ENCODE data around the gene TBC1D22A.

TBC1D22A gene

DNA sequence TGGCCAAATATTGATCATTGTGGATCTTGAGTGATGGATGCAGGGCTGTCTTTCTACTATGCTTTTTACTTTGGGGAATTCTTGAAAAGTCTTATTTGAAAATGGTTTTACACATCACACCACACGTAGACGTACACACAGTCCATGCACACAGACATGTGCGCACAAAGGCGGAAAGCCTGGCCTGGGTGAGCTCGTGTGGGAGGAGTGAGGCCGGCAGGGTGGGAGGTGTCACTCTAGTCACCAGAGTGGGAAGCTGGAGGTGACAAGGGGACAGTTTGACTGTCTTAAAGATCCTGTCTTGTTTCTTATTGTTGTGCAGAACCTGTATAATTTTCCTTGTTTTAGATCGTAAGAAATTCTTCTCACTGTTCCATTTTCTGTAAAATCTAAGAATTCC, 326.9 kb downstream of the TBC1D22A start:
- Histone ChIP-seq H4K20me1 (peaks cover 0 to 6% (median 0%) of the 10 kb centered on the region in 11 experiments; a peak in 4 of 22 replicates), H3K9ac (no peak overlapping the region), H3K27ac (no peak overlapping the region), H3K36me3 (peaks cover 0 to 44% (median 29%) of the 10 kb centered on the region in 11 experiments; a peak in 19 of 22 replicates), H3K4me1 (no peaks in the 10 kb centered on the region; a peak in 1 of 20 replicates), H3K4me3 (no peak overlapping the region), H3K27me3 (no peaks in the 10 kb centered on the region), H3K9me3 (replicated peaks in 1 of 11) (peaks cover 40 to 51% (median 44%) of the 10 kb centered on the region in 11 experiments), H3K4me2 (no peak overlapping the region)
- TF ChIP-seq Cebpa-rat (IDR thresholded peaks at IDR 0.05) = no peak

DNA sequence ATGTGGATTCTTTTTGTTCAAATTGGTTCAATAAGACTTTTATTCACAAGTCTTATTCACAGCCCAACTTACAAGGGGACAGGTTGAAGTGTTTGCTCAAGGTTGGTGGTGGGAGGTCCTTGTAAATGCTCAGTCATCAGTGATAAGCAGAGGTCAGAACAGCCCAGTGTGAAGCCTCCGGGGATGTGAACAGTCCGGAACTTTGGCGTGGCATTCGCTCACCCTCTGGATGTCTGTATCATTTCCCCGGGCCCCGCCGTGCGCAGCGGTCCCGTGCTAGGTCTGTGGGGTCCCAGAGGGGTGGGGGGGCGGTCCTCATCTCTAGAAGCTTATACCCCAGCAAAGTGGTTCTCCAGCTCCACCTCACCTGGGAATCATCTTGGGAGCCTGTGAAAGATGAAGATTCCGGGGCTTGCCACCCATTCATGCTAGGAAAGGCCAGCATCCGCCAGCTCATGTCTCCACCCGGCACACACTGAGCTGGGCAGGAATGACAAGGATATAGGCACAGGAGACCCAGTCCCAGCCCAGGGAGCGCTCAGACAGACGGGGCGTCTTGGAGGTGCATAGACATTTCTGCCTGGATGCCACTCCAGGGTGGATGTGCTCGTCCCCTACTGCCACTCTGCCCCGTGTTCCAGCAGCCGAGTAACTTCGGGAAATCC, 327.5 kb downstream of the TBC1D22A start:
- TF ChIP-seq Cebpa-rat (IDR thresholded peaks at IDR 0.05) = no peak
- Histone ChIP-seq H3K9me3 (replicated peaks in 1 of 11) (peaks cover 46 to 56% (median 49%) of the 10 kb centered on the region in 11 experiments), H3K27me3 (no peaks in the 10 kb centered on the region), H3K36me3 (peaks cover 0 to 49% (median 29%) of the 10 kb centered on the region in 11 experiments; a peak in 19 of 22 replicates), H4K20me1 (peaks cover 0 to 12% (median 0%) of the 10 kb centered on the region in 11 experiments; a peak in 4 of 22 replicates), H3K4me2 (no peak overlapping the region), H3K9ac (no peak overlapping the region), H3K4me1 (no peaks in the 10 kb centered on the region; a peak in 1 of 20 replicates), H3K27ac (no peak overlapping the region), H3K4me3 (no peak overlapping the region)

DNA sequence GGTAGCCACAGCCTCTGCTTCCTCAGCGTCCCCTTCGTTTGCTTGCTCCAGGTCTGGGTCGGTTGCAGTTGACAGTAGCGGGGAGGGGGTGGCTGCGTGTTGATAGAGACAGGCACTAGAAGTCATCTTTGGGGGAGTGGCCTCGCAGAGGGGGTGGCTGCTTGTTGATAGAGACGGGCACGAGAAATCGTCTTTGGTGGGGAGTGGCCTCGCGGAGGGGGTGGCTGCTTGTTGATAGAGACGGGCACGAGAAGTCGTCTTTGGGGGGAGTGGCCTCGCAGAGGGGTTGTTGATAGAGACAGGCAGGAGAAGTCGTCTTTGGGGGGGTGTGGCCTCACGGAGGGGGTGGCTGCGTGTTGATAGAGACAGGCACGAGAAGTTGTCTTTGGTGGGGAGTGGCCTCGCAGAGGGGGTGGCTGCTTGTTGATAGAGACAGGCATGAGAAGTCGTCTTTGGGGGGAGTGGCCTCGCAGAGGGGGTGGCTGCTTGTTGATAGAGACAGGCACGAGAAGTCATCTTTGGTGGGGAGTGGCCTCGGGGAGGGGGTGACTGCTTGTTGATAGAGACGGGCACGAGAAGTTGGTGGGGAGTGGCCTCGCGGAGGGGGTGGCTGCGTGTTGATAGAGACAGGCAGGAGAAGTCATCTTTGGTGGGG, 328.3 kb downstream of the TBC1D22A start:
- Histone ChIP-seq H3K4me2 (no peak overlapping the region), H3K4me1 (no peaks in the 10 kb centered on the region; a peak in 1 of 20 replicates), H3K9me3 (replicated peaks in 1 of 11) (peaks cover 49 to 62% (median 53%) of the 10 kb centered on the region in 11 experiments), H3K27ac (no peak overlapping the region), H3K4me3 (no peak overlapping the region), H3K9ac (no peak overlapping the region), H3K27me3 (no peaks in the 10 kb centered on the region), H3K36me3 (peaks cover 0 to 49% (median 29%) of the 10 kb centered on the region in 11 experiments; a peak in 19 of 22 replicates), H4K20me1 (peaks cover 0 to 9% (median 0%) of the 10 kb centered on the region in 11 experiments; a peak in 5 of 22 replicates)
- TF ChIP-seq Cebpa-rat (IDR thresholded peaks at IDR 0.05) = no peak

DNA sequence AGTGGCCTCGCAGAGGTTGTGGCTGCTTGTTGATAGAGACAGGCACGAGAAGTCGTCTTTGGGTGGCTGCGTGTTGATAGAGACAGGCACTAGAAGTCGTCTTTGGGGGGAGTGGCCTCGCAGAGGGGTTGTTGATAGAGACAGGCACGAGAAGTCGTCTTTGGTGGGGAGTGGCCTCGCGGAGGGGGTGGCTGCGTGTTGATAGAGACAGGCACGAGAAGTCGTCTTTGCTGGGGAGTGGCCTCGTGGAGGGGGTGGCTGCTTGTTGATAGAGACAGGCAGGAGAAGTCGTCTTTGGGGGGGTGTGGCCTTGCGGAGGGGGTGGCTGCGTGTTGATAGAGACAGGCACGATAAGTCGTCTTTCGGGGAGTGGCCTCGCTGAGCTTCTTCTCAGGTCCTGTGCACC, 328.8 kb downstream of the TBC1D22A start:
- peaks cover 49 to 65% (median 53%) of the 10 kb centered on the region in 11 experiments for H3K9me3 ChIP-seq (replicated peaks in 1 of 11)
- no peak overlapping the region for H3K27ac ChIP-seq
- H3K4me2 ChIP-seq = no peak overlapping the region
- peaks cover 0 to 49% (median 29%) of the 10 kb centered on the region in 11 experiments; a peak in 19 of 22 replicates for H3K36me3 ChIP-seq
- no peak overlapping the region for H3K9ac ChIP-seq
- H3K4me3 ChIP-seq = no peak overlapping the region
- no peaks in the 10 kb centered on the region for H3K27me3 ChIP-seq
- no peaks in the 10 kb centered on the region; a peak in 1 of 20 replicates for H3K4me1 ChIP-seq
- no peak for TF ChIP-seq Cebpa-rat (IDR thresholded peaks at IDR 0.05)
- H4K20me1 ChIP-seq = peaks cover 0 to 8% (median 0%) of the 10 kb centered on the region in 11 experiments; a peak in 4 of 22 replicates

DNA sequence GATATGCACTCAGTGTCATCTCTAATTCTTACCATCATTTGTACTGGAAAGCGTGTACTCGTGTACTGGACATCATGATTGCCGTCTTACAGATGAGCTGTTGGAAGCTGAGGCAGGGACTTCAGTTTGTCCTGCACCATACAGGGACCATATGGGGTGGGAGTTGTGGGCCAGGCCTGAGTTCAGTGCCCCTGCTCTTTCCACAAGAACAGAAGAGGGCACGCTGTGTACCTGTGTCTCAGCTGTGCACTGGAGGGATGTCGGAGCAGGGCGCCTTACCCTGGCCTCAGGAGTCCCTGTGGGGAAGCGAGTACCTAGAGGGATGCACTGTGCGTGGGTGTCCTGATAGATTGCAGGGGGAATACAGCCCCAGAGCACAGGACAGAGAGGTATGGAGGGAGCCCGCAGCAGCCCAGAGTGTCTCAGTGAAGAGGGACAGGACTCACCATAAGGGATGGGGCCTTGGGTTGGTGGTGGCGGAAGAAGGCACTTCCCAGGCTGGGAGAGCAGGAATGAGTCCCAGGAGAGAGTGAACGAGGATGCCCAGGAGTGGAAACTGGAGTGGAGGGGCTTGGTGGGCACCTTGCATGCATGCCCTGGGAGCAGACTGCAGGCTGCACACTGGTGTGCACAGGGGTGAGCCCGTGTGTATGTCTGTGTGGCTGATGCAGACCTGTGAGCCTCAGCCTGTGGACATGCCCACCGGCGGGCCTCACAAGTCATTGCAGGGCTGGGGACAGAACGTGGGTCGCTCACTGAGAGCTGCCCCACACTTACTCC, 329.7 kb downstream of the TBC1D22A start:
- Histone ChIP-seq H3K4me1 (no peaks in the 10 kb centered on the region; a peak in 1 of 20 replicates), H3K9me3 (replicated peaks in 1 of 11) (peaks cover 49 to 68% (median 53%) of the 10 kb centered on the region in 11 experiments), H3K27ac (no peak overlapping the region), H3K9ac (no peak overlapping the region), H3K4me3 (no peak overlapping the region), H3K4me2 (no peak overlapping the region), H3K27me3 (no peaks in the 10 kb centered on the region), H4K20me1 (peaks cover 0 to 11% (median 0%) of the 10 kb centered on the region in 11 experiments; a peak in 4 of 22 replicates), H3K36me3 (peaks cover 0 to 49% (median 29%) of the 10 kb centered on the region in 11 experiments; a peak in 19 of 22 replicates)
- TF ChIP-seq Cebpa-rat (IDR thresholded peaks at IDR 0.05) = no peak

DNA sequence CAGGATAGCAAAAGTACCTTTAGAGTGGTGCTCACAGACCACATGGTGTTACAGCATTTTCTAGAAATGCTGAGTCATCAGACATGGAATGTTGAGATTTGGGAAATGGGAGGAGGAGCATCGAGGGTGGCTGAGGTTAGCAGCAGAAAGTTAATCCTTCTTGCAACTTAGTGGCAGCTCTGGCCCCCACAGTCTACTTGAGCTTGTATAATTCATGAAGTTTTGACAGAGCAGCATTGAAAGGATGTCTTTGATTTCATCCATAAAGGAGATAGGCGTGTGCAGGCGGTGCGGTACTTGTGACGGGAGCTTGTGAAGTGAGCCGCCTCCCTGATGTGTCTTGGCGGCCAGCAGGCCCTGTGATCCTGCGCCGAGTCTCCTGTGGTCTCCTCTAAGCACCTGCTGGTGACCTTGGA, 330.5 kb downstream of the TBC1D22A start:
- TF ChIP-seq Cebpa-rat (IDR thresholded peaks at IDR 0.05) = no peak
- H3K27ac ChIP-seq = no peak overlapping the region

DNA sequence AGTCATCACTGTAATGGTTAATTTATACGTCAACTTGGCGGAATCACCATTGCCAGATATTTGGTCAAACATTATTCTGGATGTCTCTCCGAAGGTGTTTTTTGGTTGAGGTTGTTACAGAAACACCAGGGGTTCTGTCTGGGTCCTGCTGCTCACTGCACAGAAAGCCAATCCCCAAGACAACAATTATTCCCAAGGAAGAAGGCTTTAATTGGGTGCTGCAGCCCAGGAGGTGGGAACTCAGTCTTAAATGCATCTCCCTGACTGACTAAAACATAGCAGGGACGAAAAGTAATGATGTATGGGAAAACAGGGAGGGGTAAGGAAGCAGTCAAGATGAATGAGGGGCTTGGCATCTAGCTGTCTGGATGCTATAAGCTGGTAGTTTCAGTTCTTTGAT, 331.3 kb downstream of the TBC1D22A start:
- H3K4me3 ChIP-seq = no peak overlapping the region
- no peak overlapping the region for H3K4me2 ChIP-seq
- no peak for TF ChIP-seq Cebpa-rat (IDR thresholded peaks at IDR 0.05)
- no peaks in the 10 kb centered on the region; a peak in 1 of 20 replicates for H3K4me1 ChIP-seq
- peaks cover 0 to 21% (median 0%) of the 10 kb centered on the region in 11 experiments; a peak in 6 of 22 replicates for H4K20me1 ChIP-seq
- H3K36me3 ChIP-seq = peaks cover 0 to 53% (median 32%) of the 10 kb centered on the region in 11 experiments; a peak in 19 of 22 replicates
- H3K9ac ChIP-seq = no peak overlapping the region
- H3K27me3 ChIP-seq = no peaks in the 10 kb centered on the region
- peaks cover 49 to 68% (median 53%) of the 10 kb centered on the region in 11 experiments for H3K9me3 ChIP-seq (replicated peaks in 1 of 11)
- H3K27ac ChIP-seq = no peak overlapping the region

More for the DNA sequence above, 330.5 kb downstream of the TBC1D22A start:
- Histone ChIP-seq H3K4me3 (no peak overlapping the region), H3K36me3 (peaks cover 0 to 51% (median 29%) of the 10 kb centered on the region in 11 experiments; a peak in 19 of 22 replicates), H3K27me3 (no peaks in the 10 kb centered on the region), H3K9ac (no peak overlapping the region), H3K4me1 (no peaks in the 10 kb centered on the region; a peak in 1 of 20 replicates), H3K4me2 (no peak overlapping the region), H3K9me3 (replicated peaks in 1 of 11) (peaks cover 49 to 68% (median 53%) of the 10 kb centered on the region in 11 experiments), H4K20me1 (peaks cover 0 to 13% (median 0%) of the 10 kb centered on the region in 11 experiments; a peak in 4 of 22 replicates)

DNA sequence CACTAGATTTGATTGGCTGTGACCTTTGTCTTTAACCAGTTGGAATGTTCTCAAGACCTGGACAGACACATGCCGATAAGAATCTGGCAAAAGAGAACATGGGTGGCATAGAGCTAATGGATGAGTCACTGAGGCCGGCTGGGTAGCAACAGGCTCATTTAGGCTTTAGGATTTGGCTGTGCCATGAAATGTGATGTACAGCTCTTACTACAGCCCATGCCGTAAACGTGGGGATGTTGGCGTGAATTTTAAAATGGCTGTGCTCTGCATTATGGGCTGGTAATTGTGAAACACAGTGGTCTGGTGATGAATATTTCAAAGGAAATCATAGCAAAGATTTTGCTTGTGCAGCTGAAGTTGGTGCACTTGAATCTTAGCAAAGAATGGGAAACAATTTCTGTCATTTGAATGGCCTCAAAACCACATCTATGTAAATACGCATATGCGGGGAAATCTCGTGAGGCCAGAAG, 332.4 kb downstream of the TBC1D22A start:
- Histone ChIP-seq H3K9ac (no peak overlapping the region), H3K27ac (no peak overlapping the region), H4K20me1 (peaks cover 0 to 29% (median 0%) of the 10 kb centered on the region in 11 experiments; a peak in 6 of 22 replicates), H3K27me3 (no peaks in the 10 kb centered on the region), H3K4me1 (no peaks in the 10 kb centered on the region; a peak in 1 of 20 replicates), H3K36me3 (peaks cover 0 to 52% (median 29%) of the 10 kb centered on the region in 11 experiments; a peak in 18 of 22 replicates), H3K4me2 (no peak overlapping the region), H3K9me3 (replicated peaks in 1 of 11) (peaks cover 46 to 62% (median 50%) of the 10 kb centered on the region in 11 experiments), H3K4me3 (no peak overlapping the region)
- no peak for TF ChIP-seq Cebpa-rat (IDR thresholded peaks at IDR 0.05)
